Stimulated activated CD4-positive, alpha-beta T cell treated with anti-CD3 and anti-CD28 coated beads, Interleukin-4, amount 100 ng/mL, for 24 hours (primary cell): ENCODE data around the gene PDSS1.
"Not testable (repeated sequence)": the region's sequence is repeated elsewhere in the genome, so short reads cannot be mapped to it uniquely, and the experiment has no call there.

ENCODE experiments used
- DNase-seq: peaks from one replicate; pipeline ENCODE4 v3.0.0-alpha.2; 2020

PDSS1 gene

GRCh38 chr10:26743091-26743490, 45.6 kb downstream of the PDSS1 start:
- DNase-seq = no peak

- no peak for DNase-seq
These were observed 46.3 kb downstream of the PDSS1 start for GRCh38 chr10:26743841-26744240.

- no peak for DNase-seq
These were observed 48.6 kb downstream of the PDSS1 start for GRCh38 chr10:26746061-26746460.

GRCh38 chr10:26755443-26755903, 58.0 kb downstream of the PDSS1 start:
- no peak for DNase-seq

GRCh38 chr10:26759008-26759407, 61.5 kb downstream of the PDSS1 start:
- DNase-seq = no peak

GRCh38 chr10:26765549-26765948, 68.0 kb downstream of the PDSS1 start:
- DNase-seq = no peak

- DNase-seq = no peak
These were observed 72.6 kb downstream of the PDSS1 start for GRCh38 chr10:26770069-26770468.

- no peak for DNase-seq
These were observed 76.1 kb downstream of the PDSS1 start for GRCh38 chr10:26773633-26774032.

GRCh38 chr10:26776258-26776657, 78.8 kb downstream of the PDSS1 start:
- DNase-seq = no peak

GRCh38 chr10:26777686-26778085, 80.2 kb downstream of the PDSS1 start:
- DNase-seq = no peak

GRCh38 chr10:26779176-26779860, 81.8 kb downstream of the PDSS1 start:
- no peak for DNase-seq

GRCh38 chr10:26780106-26780792, 82.7 kb downstream of the PDSS1 start:
- DNase-seq = no peak

- DNase-seq = peak; percentile 16
These were observed 83.5 kb downstream of the PDSS1 start for GRCh38 chr10:26780793-26781601.

- no peak for DNase-seq
These were observed 84.3 kb downstream of the PDSS1 start for GRCh38 chr10:26781797-26782196.

GRCh38 chr10:26787362-26787761, 89.9 kb downstream of the PDSS1 start:
- DNase-seq = no peak

GRCh38 chr10:26789779-26790178, 92.3 kb downstream of the PDSS1 start:
- DNase-seq = not testable (repeated sequence)

- DNase-seq = no peak
These were observed 92.9 kb downstream of the PDSS1 start for GRCh38 chr10:26790221-26790995.

GRCh38 chr10:26792758-26793495, 95.4 kb downstream of the PDSS1 start:
- DNase-seq = no peak
